HepG2 (cell line): ENCODE data around the gene LOXL3. TPM values are rescaled to one million over a fixed set of nuclear protein-coding genes. Genes with fewer than 3 reads are reported as not detected.

ENCODE experiments used
- BHLHE40 ChIP-seq: IDR thresholded peaks from 2 replicates; pipeline ENCODE4 v1.6.1; 2011; ENCODE audit warnings: low read length, improper control_type of control experiment
- FOXP1 ChIP-seq, 2 experiments: fragments of 450-650 bp in 1 of 2; IDR thresholded peaks; 2 replicates each; pipeline ENCODE4 v1.6.1; 2017 to 2018; ENCODE audit warnings: antibody characterized with exemption in 1 of 2
- HDAC1 ChIP-seq: sonication (generic); formaldehyde crosslinking; IDR thresholded peaks from 2 replicates; pipeline ENCODE4 v1.5.1; 2020; ENCODE audit warnings: mild to moderate bottlenecking, missing genetic modification reagents
- HNRNPK ChIP-seq: fragments of 200-400 bp; formaldehyde crosslinking; IDR thresholded peaks from 2 replicates; pipeline ENCODE4 v1.6.1; 2018; ENCODE audit warnings: low read length, low read depth, moderate library complexity, mild to moderate bottlenecking; ENCODE audit not compliant: poor library complexity, severe bottlenecking
- HNRNPLL ChIP-seq: fragments of 200-400 bp; formaldehyde crosslinking; IDR thresholded peaks from 2 replicates; pipeline ENCODE4 v1.6.1; 2017; ENCODE audit warnings: mild to moderate bottlenecking, low read depth, low read length; ENCODE audit not compliant: poor library complexity, severe bottlenecking
- MTF1 ChIP-seq: sonication (generic); formaldehyde crosslinking; IDR thresholded peaks from 2 replicates; pipeline ENCODE4 v1.5.0; 2020; ENCODE audit warnings: missing genetic modification reagents
- NCOA1 ChIP-seq: sonication (generic); formaldehyde crosslinking; IDR thresholded peaks from 2 replicates; pipeline ENCODE4 v1.9.0; 2021; ENCODE audit warnings: missing genetic modification reagents
- PRMT3 ChIP-seq: sonication (generic); formaldehyde crosslinking; IDR thresholded peaks from 2 replicates; pipeline ENCODE4 v1.8.1; 2022; ENCODE audit warnings: low read depth, mild to moderate bottlenecking, moderate library complexity, missing genetic modification reagents, borderline replicate concordance
- RFXANK ChIP-seq: IDR thresholded peaks from 2 replicates; pipeline ENCODE4 v1.6.1; 2016
- SETDB1 ChIP-seq: sonication (generic); formaldehyde crosslinking; IDR thresholded peaks from 2 replicates; pipeline ENCODE4 v1.5.1; 2020; ENCODE audit warnings: missing genetic modification reagents, mild to moderate bottlenecking, borderline replicate concordance
- TBX2 ChIP-seq: sonication (generic); formaldehyde crosslinking; IDR thresholded peaks from 2 replicates; pipeline ENCODE4 v1.5.0; 2020; ENCODE audit warnings: missing genetic modification reagents, mild to moderate bottlenecking, borderline replicate concordance
- TEAD2 ChIP-seq: sonication (generic); formaldehyde crosslinking; IDR thresholded peaks from 2 replicates; pipeline ENCODE4 v1.9.0; 2021; ENCODE audit warnings: missing genetic modification reagents
- ZEB1 ChIP-seq: IDR thresholded peaks from 2 replicates; pipeline ENCODE4 v1.6.1; 2012; ENCODE audit warnings: mild to moderate bottlenecking, low read depth, inconsistent platforms; ENCODE audit not compliant: insufficient replicate concordance
- ZFP41 ChIP-seq: sonication (generic); formaldehyde crosslinking; IDR thresholded peaks from 2 replicates; pipeline ENCODE4 v1.4.0; 2020; ENCODE audit warnings: mild to moderate bottlenecking, missing genetic modification reagents, borderline replicate concordance
- ZFY ChIP-seq: sonication (generic); formaldehyde crosslinking; IDR thresholded peaks from 2 replicates; pipeline ENCODE4 v1.4.0; 2020; ENCODE audit warnings: missing genetic modification reagents
- ZNF549 ChIP-seq: sonication (generic); formaldehyde crosslinking; IDR thresholded peaks from 2 replicates; pipeline ENCODE4 v1.5.0; 2020; ENCODE audit warnings: missing genetic modification reagents
- polyA plus RNA-seq, 8 experiments: library from polyadenylated mRNA; depleted of rRNA in 3 of 8; stranded (reverse) in 7 of 8; unstranded in 1 of 8; fragments of >200 nt; fragmentation: Illumina TruSeq in 4 of 8; extraction: Trizol in 4 of 8; gene quantifications; 2 replicates each; pipeline versions ENCODE4 v1.2.1 to v1.2.3, GENCODE V29; 2011 to 2016; ENCODE audit warnings: low read depth in 4 of 8, missing spikeins in 1 of 8, mixed read lengths in 1 of 8; ENCODE audit not compliant: insufficient read depth in 1 of 8
- total RNA-seq, 5 experiments: library from RNA; depleted of rRNA; stranded (reverse); fragments of >200 nt; fragmentation: Illumina TruSeq; extraction: Trizol; gene quantifications; 2 replicates each; pipeline ENCODE4 v1.2.3, GENCODE V29; 2016; ENCODE audit warnings: low read depth in 1 of 5
- TF ChIP-seq, protein P1 (sequence below): sonication (generic); formaldehyde crosslinking; IDR thresholded peaks from 2 replicates; pipeline ENCODE4 v1.5.1; 2020; ENCODE audit warnings: missing genetic modification reagents, mild to moderate bottlenecking, borderline replicate concordance
- TF ChIP-seq, protein P2 (sequence below), 2 experiments: fragments of 450-650 bp in 1 of 2; sonication (generic) in 1 of 2; formaldehyde crosslinking; IDR thresholded peaks; 2 replicates each; pipeline versions ENCODE4 v1.5.0 to v1.8.0; 2020 to 2022; ENCODE audit warnings: mild to moderate bottlenecking in 1 of 2, missing genetic modification reagents in 1 of 2
- TF ChIP-seq, protein P3 (sequence below): sonication (generic); formaldehyde crosslinking; IDR thresholded peaks from 2 replicates; pipeline ENCODE4 v1.5.0; 2020; ENCODE audit warnings: missing genetic modification reagents
- TF ChIP-seq, protein P4 (sequence below): sonication (generic); formaldehyde crosslinking; IDR thresholded peaks from 2 replicates; pipeline ENCODE4 v1.5.1; 2020; ENCODE audit warnings: mild to moderate bottlenecking, moderate library complexity, missing genetic modification reagents
- TF ChIP-seq, protein P5 (sequence below): IDR thresholded peaks from 2 replicates; pipeline ENCODE4 v1.6.1; 2012; ENCODE audit warnings: inconsistent platforms
- TF ChIP-seq, protein P6 (sequence below): sonication (generic); formaldehyde crosslinking; IDR thresholded peaks from 2 replicates; pipeline ENCODE4 v1.4.0; 2020; ENCODE audit warnings: mild to moderate bottlenecking, low read depth, missing genetic modification reagents

LOXL3 gene
- total and polyA plus RNA-seq, 2 of the 13 experiments (the other 11 are each of a cell fraction or from before 2014, with no cell fraction given), result 0.55 to 6.5 TPM

DNA sequence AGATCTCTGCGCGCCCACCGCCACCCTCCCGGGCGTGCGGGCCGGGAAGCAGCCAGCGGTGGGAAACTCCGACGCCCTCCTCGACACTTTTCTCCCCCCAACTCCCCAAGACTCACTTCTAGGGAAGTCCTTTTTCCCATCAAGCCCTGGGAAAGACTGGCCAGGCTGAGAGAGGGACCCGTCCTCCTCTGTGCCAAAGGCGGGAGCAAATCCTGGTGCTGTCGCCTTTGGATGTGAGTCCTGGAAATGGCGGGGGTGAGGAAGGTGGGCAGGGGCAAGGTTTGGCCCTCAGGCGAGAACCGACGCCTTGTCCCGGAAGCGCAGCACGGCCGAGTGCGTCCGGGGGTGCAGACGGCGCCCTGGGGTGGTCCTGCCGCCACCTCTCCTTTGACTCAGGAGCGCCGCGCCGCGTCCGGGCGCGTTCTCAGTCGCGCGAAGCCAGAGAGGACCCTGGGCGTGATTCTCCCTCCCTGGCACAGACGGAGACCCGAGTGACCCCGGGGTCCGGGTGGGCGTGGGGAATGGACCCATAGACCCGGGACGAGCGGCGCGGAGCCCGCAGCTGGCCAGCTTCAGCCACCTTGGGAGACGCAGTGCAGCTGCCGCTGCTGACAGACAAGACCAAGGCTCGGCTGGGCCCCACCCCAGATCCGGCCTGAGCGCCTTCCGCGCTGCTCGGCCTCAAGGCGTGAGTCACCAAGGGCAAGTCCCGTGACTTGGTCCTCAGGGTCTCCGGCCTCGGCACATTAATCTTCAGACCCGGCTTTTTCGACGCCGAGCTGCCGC, 50.8 kb downstream of the LOXL3 start (continued):
- TF ChIP-seq, protein P1, sequence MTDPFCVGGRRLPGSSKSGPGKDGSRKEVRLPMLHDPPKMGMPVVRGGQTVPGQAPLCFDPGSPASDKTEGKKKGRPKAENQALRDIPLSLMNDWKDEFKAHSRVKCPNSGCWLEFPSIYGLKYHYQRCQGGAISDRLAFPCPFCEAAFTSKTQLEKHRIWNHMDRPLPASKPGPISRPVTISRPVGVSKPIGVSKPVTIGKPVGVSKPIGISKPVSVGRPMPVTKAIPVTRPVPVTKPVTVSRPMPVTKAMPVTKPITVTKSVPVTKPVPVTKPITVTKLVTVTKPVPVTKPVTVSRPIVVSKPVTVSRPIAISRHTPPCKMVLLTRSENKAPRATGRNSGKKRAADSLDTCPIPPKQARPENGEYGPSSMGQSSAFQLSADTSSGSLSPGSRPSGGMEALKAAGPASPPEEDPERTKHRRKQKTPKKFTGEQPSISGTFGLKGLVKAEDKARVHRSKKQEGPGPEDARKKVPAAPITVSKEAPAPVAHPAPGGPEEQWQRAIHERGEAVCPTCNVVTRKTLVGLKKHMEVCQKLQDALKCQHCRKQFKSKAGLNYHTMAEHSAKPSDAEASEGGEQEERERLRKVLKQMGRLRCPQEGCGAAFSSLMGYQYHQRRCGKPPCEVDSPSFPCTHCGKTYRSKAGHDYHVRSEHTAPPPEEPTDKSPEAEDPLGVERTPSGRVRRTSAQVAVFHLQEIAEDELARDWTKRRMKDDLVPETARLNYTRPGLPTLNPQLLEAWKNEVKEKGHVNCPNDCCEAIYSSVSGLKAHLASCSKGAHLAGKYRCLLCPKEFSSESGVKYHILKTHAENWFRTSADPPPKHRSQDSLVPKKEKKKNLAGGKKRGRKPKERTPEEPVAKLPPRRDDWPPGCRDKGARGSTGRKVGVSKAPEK, result 0 out of 2 replicates have a peak, but pooled peaks have one; percentile 37
- TF ChIP-seq, protein P2, sequence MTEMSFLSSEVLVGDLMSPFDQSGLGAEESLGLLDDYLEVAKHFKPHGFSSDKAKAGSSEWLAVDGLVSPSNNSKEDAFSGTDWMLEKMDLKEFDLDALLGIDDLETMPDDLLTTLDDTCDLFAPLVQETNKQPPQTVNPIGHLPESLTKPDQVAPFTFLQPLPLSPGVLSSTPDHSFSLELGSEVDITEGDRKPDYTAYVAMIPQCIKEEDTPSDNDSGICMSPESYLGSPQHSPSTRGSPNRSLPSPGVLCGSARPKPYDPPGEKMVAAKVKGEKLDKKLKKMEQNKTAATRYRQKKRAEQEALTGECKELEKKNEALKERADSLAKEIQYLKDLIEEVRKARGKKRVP (CRISPR knock-in tag; IDR thresholded peaks at IDR 0.05), result no peak
- TF ChIP-seq HDAC1 (CRISPR knock-in tag), result peak; percentile 71
- TF ChIP-seq BHLHE40, result peak; percentile 79
- no peak for TF ChIP-seq SETDB1 (CRISPR knock-in tag)
- TF ChIP-seq, protein P3, sequence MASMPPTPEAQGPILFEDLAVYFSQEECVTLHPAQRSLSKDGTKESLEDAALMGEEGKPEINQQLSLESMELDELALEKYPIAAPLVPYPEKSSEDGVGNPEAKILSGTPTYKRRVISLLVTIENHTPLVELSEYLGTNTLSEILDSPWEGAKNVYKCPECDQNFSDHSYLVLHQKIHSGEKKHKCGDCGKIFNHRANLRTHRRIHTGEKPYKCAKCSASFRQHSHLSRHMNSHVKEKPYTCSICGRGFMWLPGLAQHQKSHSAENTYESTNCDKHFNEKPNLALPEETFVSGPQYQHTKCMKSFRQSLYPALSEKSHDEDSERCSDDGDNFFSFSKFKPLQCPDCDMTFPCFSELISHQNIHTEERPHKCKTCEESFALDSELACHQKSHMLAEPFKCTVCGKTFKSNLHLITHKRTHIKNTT (CRISPR knock-in tag), result no peak
- TF ChIP-seq TEAD2, result no peak
- TF ChIP-seq NCOA1 (CRISPR knock-in tag), result peak; percentile 89; the same call in 1 of the 2 replicates
- TF ChIP-seq, protein P4, sequence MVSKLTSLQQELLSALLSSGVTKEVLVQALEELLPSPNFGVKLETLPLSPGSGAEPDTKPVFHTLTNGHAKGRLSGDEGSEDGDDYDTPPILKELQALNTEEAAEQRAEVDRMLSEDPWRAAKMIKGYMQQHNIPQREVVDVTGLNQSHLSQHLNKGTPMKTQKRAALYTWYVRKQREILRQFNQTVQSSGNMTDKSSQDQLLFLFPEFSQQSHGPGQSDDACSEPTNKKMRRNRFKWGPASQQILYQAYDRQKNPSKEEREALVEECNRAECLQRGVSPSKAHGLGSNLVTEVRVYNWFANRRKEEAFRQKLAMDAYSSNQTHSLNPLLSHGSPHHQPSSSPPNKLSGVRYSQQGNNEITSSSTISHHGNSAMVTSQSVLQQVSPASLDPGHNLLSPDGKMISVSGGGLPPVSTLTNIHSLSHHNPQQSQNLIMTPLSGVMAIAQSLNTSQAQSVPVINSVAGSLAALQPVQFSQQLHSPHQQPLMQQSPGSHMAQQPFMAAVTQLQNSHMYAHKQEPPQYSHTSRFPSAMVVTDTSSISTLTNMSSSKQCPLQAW, result peak; percentile 88
- TF ChIP-seq, protein P5, sequence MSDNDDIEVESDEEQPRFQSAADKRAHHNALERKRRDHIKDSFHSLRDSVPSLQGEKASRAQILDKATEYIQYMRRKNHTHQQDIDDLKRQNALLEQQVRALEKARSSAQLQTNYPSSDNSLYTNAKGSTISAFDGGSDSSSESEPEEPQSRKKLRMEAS, result no peak
- peak; percentile 19; the same call in 1 of the 2 replicates for TF ChIP-seq ZNF549
- TF ChIP-seq ZFY (CRISPR knock-in tag), result peak; percentile 57
- peak; percentile 77 for TF ChIP-seq TBX2 (CRISPR knock-in tag)
- TF ChIP-seq HNRNPK, result peak; percentile 57
- 0 out of 2 replicates have a peak, but pooled peaks have one; percentile 31 for TF ChIP-seq MTF1
- TF ChIP-seq HNRNPLL, result no peak
- TF ChIP-seq ZEB1, result no peak
- peak; percentile 56; the same call in 1 of the 2 replicates for TF ChIP-seq PRMT3
- TF ChIP-seq FOXP1 (IDR thresholded peaks at IDR 0.05), result no peak
- TF ChIP-seq FOXP1 (CRISPR knock-in tag; IDR thresholded peaks at IDR 0.05), result peak; percentile 39; the same call in 1 of the 2 replicates
- TF ChIP-seq RFXANK (CRISPR knock-in tag), result no peak
- TF ChIP-seq, protein P6, sequence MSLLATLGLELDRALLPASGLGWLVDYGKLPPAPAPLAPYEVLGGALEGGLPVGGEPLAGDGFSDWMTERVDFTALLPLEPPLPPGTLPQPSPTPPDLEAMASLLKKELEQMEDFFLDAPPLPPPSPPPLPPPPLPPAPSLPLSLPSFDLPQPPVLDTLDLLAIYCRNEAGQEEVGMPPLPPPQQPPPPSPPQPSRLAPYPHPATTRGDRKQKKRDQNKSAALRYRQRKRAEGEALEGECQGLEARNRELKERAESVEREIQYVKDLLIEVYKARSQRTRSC (CRISPR knock-in tag), result no peak
- TF ChIP-seq ZFP41, result 0 out of 2 replicates have a peak, but pooled peaks have one; percentile 34
